Stimulated activated CD8-positive, alpha-beta memory T cell treated with anti-CD3 and anti-CD28 coated beads, Interleukin-7, amount 100 ng/mL, for 48 hours (primary cell): ENCODE results near the gene LY86.

Source experiments
- DNase-seq, 2 donors: peaks; one replicate each; pipeline ENCODE4 v3.0.0-alpha.2; 2020; ENCODE audit warnings: low read depth in 1 of 2; ENCODE audit errors: extremely low read depth in 1 of 2

LY86 gene

GRCh38 chr6:6700407-6701270, 112.1 kb downstream of the LY86 start:
- DNase-seq: no peak

- DNase-seq: no peak
Measured at GRCh38 chr6:6701864-6702263, 113.3 kb downstream of the LY86 start.

GRCh38 chr6:6703699-6704098, 115.2 kb downstream of the LY86 start:
- no peak for DNase-seq
